ENCODE measurements around the gene RACK1.

DNA sequence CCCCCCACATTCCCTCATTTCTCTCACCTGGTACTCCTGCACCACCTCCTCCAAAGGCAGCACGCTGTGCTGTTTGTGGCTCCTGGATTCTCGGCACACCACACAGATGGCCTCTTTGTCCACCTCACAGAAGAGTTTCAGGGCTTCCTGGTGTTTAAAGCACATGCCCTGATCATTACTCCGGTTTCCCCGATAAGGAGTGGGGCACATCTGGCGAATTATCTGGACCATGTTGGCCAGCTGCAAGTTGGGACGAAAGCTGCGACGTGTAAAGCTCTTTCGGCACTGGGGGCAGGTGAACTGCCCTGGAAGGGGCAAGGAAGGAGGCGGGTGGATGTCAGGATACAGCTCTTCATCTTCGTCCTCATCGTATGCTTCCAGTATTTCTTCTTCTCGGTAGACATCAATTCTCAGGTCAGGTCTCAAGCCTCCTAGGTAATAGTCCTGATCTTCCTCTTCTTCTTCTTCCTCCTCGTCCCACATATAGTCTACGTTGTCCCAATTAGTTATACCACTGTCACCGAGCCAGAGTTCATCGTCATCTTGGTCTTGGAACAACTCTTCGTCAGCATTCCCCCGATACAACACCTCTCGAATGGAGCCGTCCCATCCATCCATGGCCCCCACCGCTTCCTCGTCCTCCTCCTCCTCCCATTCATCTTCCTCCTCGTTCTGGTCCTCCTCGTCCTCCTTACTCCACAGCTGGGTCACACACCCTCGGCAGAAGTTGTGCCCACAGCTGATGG is 16.4 kb upstream of the RACK1 start:
- no peak for TF ChIP-seq EP300 (IDR thresholded peaks at IDR 0.05)
- TF ChIP-seq, protein P1, sequence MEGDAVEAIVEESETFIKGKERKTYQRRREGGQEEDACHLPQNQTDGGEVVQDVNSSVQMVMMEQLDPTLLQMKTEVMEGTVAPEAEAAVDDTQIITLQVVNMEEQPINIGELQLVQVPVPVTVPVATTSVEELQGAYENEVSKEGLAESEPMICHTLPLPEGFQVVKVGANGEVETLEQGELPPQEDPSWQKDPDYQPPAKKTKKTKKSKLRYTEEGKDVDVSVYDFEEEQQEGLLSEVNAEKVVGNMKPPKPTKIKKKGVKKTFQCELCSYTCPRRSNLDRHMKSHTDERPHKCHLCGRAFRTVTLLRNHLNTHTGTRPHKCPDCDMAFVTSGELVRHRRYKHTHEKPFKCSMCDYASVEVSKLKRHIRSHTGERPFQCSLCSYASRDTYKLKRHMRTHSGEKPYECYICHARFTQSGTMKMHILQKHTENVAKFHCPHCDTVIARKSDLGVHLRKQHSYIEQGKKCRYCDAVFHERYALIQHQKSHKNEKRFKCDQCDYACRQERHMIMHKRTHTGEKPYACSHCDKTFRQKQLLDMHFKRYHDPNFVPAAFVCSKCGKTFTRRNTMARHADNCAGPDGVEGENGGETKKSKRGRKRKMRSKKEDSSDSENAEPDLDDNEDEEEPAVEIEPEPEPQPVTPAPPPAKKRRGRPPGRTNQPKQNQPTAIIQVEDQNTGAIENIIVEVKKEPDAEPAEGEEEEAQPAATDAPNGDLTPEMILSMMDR (IDR thresholded peaks at IDR 0.05) = no peak

Data from esophagus muscularis mucosa (tissue), 3 donors.